Trophoblast cell (in vitro differentiated cells and primary cell): Measurements from ENCODE around the gene IL20.

ENCODE experiments used
- DNase-seq, 2 donors: peaks; one replicate each; pipeline ENCODE4 v3.0.0-alpha.2; 2016
- H2AFZ ChIP-seq: 2 replicates; pipeline ENCODE4 v1.6.1; 2013; ENCODE audit warnings: low read length, moderate library complexity, mild to moderate bottlenecking; ENCODE audit not compliant: insufficient read depth, poor library complexity
- H2AK5ac ChIP-seq: 2 replicates; pipeline ENCODE4 v1.6.1; 2013; ENCODE audit warnings: mild to moderate bottlenecking, low read length
- H2BK120ac ChIP-seq: 2 replicates; pipeline ENCODE4 v1.6.1; 2013; ENCODE audit warnings: low read length, mild to moderate bottlenecking, moderate library complexity; ENCODE audit not compliant: insufficient read depth, poor library complexity
- H2BK12ac ChIP-seq: 2 replicates; pipeline ENCODE4 v1.6.1; 2013; ENCODE audit warnings: mild to moderate bottlenecking, low read length, moderate library complexity
- H2BK5ac ChIP-seq: 2 replicates; pipeline ENCODE4 v1.6.1; 2013; ENCODE audit warnings: low read length, low read depth, moderate library complexity, mild to moderate bottlenecking; ENCODE audit not compliant: poor library complexity
- H3K14ac ChIP-seq: 2 replicates; pipeline ENCODE4 v1.6.1; 2013; ENCODE audit warnings: mild to moderate bottlenecking, low read length
- H3K18ac ChIP-seq: 2 replicates; pipeline ENCODE4 v1.6.1; 2013; ENCODE audit warnings: mild to moderate bottlenecking, low read length
- H3K23ac ChIP-seq: 2 replicates; pipeline ENCODE4 v1.6.1; 2013; ENCODE audit warnings: low read length
- H3K27ac ChIP-seq: 2 replicates; pipeline ENCODE4 v1.5.1; 2013; ENCODE audit warnings: low read depth, mild to moderate bottlenecking, inconsistent platforms, low read length, moderate library complexity
- H3K27me3 ChIP-seq: 2 replicates; pipeline ENCODE4 v1.6.1; 2013; ENCODE audit warnings: inconsistent platforms, mild to moderate bottlenecking, low read length, moderate library complexity; ENCODE audit not compliant: insufficient read depth
- H3K36me3 ChIP-seq, 2 experiments: 1 replicate in 1 of 2; 2 replicates in 1 of 2; pipeline ENCODE4 v1.6.1; 2013; ENCODE audit warnings: low read length in 2 of 2, mild to moderate bottlenecking in 2 of 2, moderate library complexity in 1 of 2; ENCODE audit not compliant: insufficient read depth in 2 of 2, control insufficient read depth in 1 of 2
- H3K4ac ChIP-seq: 2 replicates; pipeline ENCODE4 v1.6.1; 2013; ENCODE audit warnings: low read depth, mild to moderate bottlenecking, low read length, moderate library complexity
- H3K4me1 ChIP-seq, 2 experiments: 1 replicate in 1 of 2; 2 replicates in 1 of 2; pipeline ENCODE4 v1.6.1; 2013; ENCODE audit warnings: low read length in 2 of 2, mild to moderate bottlenecking in 2 of 2, moderate library complexity in 1 of 2; ENCODE audit not compliant: insufficient read depth in 2 of 2, control insufficient read depth in 1 of 2
- H3K4me2 ChIP-seq: 2 replicates; pipeline ENCODE4 v1.6.1; 2013; ENCODE audit warnings: inconsistent platforms, mild to moderate bottlenecking, low read length, moderate library complexity
- H3K4me3 ChIP-seq: 2 replicates; pipeline ENCODE4 v1.5.1; 2013; ENCODE audit warnings: mild to moderate bottlenecking, low read depth, low read length, inconsistent platforms
- H3K79me1 ChIP-seq: one replicate; pipeline ENCODE4 v1.6.1; 2013; ENCODE audit warnings: low read length
- H3K79me2 ChIP-seq: 2 replicates; pipeline ENCODE4 v1.6.1; 2013; ENCODE audit warnings: low read length, mild to moderate bottlenecking; ENCODE audit not compliant: control insufficient read depth, insufficient read depth, poor library complexity
- H3K9ac ChIP-seq: 2 replicates; pipeline ENCODE4 v1.6.1; 2013; ENCODE audit warnings: mild to moderate bottlenecking, low read length
- H3K9me3 ChIP-seq: 2 replicates; pipeline ENCODE4 v1.6.1; 2013; ENCODE audit warnings: low read depth, mild to moderate bottlenecking, control low read depth, inconsistent platforms, low read length; ENCODE audit not compliant: insufficient read depth
- H4K12ac ChIP-seq: 2 replicates; pipeline ENCODE4 v1.6.1; 2013; ENCODE audit warnings: low read depth, mild to moderate bottlenecking, low read length, moderate library complexity
- H4K8ac ChIP-seq: 2 replicates; pipeline ENCODE4 v1.6.1; 2013; ENCODE audit warnings: low read depth, mild to moderate bottlenecking, low read length, moderate library complexity
- H4K91ac ChIP-seq: one replicate; pipeline ENCODE4 v1.6.1; 2013; ENCODE audit warnings: low read depth, mild to moderate bottlenecking, low read length, moderate library complexity
- WGBS: extraction: QIAGEN DNeasy Blood & Tissue Kit; methylation state at CpG from one replicate; pipeline ENCODE4 v1.1.7; 2013; ENCODE audit warnings: missing lambda C conversion rate; ENCODE audit not compliant: insufficient read length, insufficient coverage; ENCODE audit errors: extremely low coverage; 5-methylcytosine and 5-hydroxymethylcytosine counted together

The IL20 gene

DNA sequence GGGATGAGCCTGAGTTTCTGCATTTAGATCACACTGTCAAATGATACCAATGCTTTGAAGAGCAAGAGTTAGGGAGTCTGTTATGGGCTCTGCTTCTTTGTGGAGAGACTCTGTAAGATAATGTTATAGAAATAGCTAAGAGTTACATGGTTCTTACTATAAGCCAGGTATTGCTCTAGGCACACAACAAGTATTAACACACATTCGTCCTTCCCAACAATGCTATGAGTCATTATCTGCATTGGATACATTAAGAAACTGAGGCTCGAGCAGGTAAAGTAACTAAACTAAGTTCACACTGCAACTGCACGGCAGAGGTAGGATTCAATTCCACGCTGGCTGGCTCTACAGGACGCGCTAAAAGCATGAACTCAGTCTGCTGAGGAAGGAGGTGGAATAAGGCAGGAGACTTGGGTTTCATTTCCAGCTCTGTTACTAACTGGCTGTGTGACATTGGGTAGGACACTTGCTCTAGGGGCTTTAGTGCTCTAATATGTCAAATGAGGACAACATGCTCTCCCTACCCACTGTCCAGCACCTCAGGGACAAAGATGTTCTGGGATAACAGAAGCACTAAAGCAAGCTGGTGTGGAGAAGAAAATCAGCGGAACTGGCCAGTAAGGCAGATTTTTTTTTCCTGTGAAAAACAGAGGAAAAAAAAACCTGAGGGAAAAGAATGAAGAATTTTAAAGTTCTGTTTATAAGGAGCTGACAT is 23.7 kb upstream of the IL20 start:
- no peak overlapping the region for H2BK120ac ChIP-seq
- no peak overlapping the region for H3K4ac ChIP-seq
- H3K18ac ChIP-seq, result no peak overlapping the region
- peaks cover 5 to 11% of the 10 kb centered on the region in 2 experiments for H3K4me1 ChIP-seq
- no peak overlapping the region for H2AFZ ChIP-seq
- H3K4me2 ChIP-seq, result no peak overlapping the region
- no peaks in the 10 kb centered on the region for H3K79me1 ChIP-seq
- WGBS, result no CpG with 5 or more reads among the region's 7 CpGs
- no peaks in the 10 kb centered on the region for H3K27me3 ChIP-seq
- H2BK12ac ChIP-seq, result no peak overlapping the region
- H3K23ac ChIP-seq, result no peak overlapping the region
- no peak overlapping the region for H2BK5ac ChIP-seq
- H3K14ac ChIP-seq, result no peak overlapping the region
- no peak overlapping the region for H3K4me3 ChIP-seq
- H4K12ac ChIP-seq, result no peak overlapping the region
- no peak for DNase-seq
- H2AK5ac ChIP-seq, result no peak overlapping the region
- no peaks in the 10 kb centered on the region for H3K79me2 ChIP-seq
- H4K8ac ChIP-seq, result no peak overlapping the region
- H3K36me3 ChIP-seq, result no peaks in the 10 kb centered on the region
- no peak overlapping the region for H3K27ac ChIP-seq
- H3K9me3 ChIP-seq, result no peaks in the 10 kb centered on the region
- H4K91ac ChIP-seq, result no peak overlapping the region
- no peak overlapping the region for H3K9ac ChIP-seq

DNA sequence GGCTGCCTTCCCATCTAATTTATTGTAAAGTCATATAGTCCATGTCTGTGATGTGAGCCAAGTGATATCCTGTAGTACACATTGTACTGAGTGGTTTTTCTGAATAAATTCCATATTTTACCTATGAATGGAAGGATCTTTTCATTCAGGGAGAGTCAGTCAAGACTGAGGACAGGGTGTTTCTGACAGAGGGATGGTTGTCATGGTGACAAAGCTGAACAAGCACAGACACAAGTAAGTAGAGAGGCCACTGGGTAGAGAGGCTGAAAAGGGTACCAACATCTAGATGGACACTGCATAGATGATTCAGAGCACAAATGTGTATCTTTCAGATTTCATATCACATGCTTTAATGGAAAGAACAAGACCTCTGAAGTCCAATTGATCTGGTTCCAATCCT is 22.6 kb upstream of the IL20 start:
- Histone ChIP-seq H3K9ac (no peak overlapping the region), H3K79me1 (no peaks in the 10 kb centered on the region), H3K36me3 (no peaks in the 10 kb centered on the region), H4K91ac (no peak overlapping the region), H3K4ac (no peak overlapping the region), H3K79me2 (no peaks in the 10 kb centered on the region), H3K9me3 (no peaks in the 10 kb centered on the region), H3K27ac (no peak overlapping the region), H3K23ac (no peak overlapping the region), H3K4me1 (peaks cover 5 to 11% of the 10 kb centered on the region in 2 experiments), H4K8ac (no peak overlapping the region), H3K14ac (no peak overlapping the region), H3K18ac (no peak overlapping the region), H2AFZ (no peak overlapping the region), H3K4me2 (no peak overlapping the region), H4K12ac (no peak overlapping the region), H2BK5ac (no peak overlapping the region), H3K27me3 (no peaks in the 10 kb centered on the region), H3K4me3 (no peak overlapping the region), H2BK120ac (no peak overlapping the region), H2AK5ac (no peak overlapping the region), H2BK12ac (no peak overlapping the region)
- no peak for DNase-seq

DNA sequence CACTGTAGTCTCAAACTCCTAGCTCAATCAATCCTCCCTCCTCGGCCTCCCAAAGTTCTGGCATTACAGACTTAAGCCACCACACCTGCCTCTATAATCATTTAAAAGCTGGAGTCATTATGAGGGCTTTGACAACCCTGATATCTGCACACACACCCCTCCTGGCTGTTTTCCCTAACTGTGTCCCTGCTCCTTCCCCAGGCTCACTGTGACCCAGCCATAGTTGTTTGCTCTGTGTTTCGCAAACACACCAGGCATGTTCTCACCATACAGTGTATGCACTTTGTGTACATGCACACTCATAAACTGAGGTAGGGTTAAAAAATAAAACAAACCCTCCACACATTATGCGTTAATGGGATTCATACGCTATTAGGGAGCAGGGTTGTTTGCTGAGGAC is 21.8 kb upstream of the IL20 start:
- Histone ChIP-seq H2BK12ac (no peak overlapping the region), H3K79me1 (no peaks in the 10 kb centered on the region), H2AK5ac (no peak overlapping the region), H3K79me2 (no peaks in the 10 kb centered on the region), H3K9me3 (no peaks in the 10 kb centered on the region), H4K12ac (no peak overlapping the region), H4K91ac (no peak overlapping the region), H3K18ac (no peak overlapping the region), H3K4me3 (no peak overlapping the region), H3K27me3 (no peaks in the 10 kb centered on the region), H2BK120ac (no peak overlapping the region), H4K8ac (no peak overlapping the region), H3K4ac (no peak overlapping the region), H3K4me2 (no peak overlapping the region), H2AFZ (no peak overlapping the region), H3K14ac (no peak overlapping the region), H3K23ac (no peak overlapping the region), H2BK5ac (no peak overlapping the region), H3K9ac (no peak overlapping the region), H3K36me3 (no peaks in the 10 kb centered on the region), H3K27ac (no peak overlapping the region), H3K4me1 (peaks cover 5 to 11% of the 10 kb centered on the region in 2 experiments)
- no peak for DNase-seq
- no CpG with 5 or more reads among the region's 4 CpGs for whole genome bisulfite sequencing

DNA sequence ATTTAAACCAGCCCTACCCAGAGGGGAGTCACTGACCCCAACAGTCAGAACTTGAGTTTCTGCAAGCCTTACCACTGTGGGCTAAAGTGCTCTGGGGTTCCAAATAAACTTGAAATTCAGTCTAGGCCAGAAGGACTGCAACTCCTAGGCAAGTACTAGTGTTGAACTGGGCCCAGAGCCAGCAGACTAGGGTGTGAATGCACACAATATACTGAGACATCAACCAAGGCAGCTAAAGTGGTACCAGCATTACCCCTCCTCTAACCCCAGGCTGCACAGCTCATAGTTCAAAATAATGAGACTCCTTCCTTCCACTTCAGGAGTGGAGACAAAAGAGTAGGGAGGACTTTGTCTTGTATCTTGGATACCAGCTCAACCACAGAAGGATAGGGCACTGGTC is 18.9 kb upstream of the IL20 start:
- no peak overlapping the region for H3K14ac ChIP-seq
- no peaks in the 10 kb centered on the region for H3K4me1 ChIP-seq
- H4K8ac ChIP-seq, result no peak overlapping the region
- H3K79me1 ChIP-seq, result no peaks in the 10 kb centered on the region
- no peak overlapping the region for H2BK12ac ChIP-seq
- no peak overlapping the region for H2AK5ac ChIP-seq
- H3K79me2 ChIP-seq, result no peaks in the 10 kb centered on the region
- no peak overlapping the region for H3K23ac ChIP-seq
- H3K27ac ChIP-seq, result no peak overlapping the region
- no peak overlapping the region for H2BK5ac ChIP-seq
- no peak overlapping the region for H3K4me2 ChIP-seq
- H3K4ac ChIP-seq, result no peak overlapping the region
- H4K12ac ChIP-seq, result no peak overlapping the region
- no peak for DNase-seq
- no peaks in the 10 kb centered on the region for H3K9me3 ChIP-seq
- H2BK120ac ChIP-seq, result no peak overlapping the region
- no peaks in the 10 kb centered on the region for H3K36me3 ChIP-seq
- no peaks in the 10 kb centered on the region for H3K27me3 ChIP-seq
- H3K18ac ChIP-seq, result no peak overlapping the region
- no peak overlapping the region for H3K9ac ChIP-seq
- no peak overlapping the region for H2AFZ ChIP-seq
- no peak overlapping the region for H3K4me3 ChIP-seq
- H4K91ac ChIP-seq, result no peak overlapping the region
